Aorta (tissue), 5 donors: Measurements from ENCODE around the gene ALS2. TPM values are rescaled to one million over a fixed set of nuclear protein-coding genes. Genes with fewer than 3 reads are reported as not detected.
"Not testable (repeated sequence)": the region's sequence is repeated elsewhere in the genome, so short reads cannot be mapped to it uniquely, and the experiment has no call there.

Experiments used
- ATAC-seq: fragments of 200-7000 bp; cut with Tn5 transposase; one replicate; pipeline ENCODE4 v1.9.1; 2022; ENCODE audit warnings: moderate library complexity; ENCODE audit not compliant: low FRiP score
- DNase-seq, 2 donors: peaks; one replicate each; pipeline ENCODE4 v3.0.0-alpha.2; 2020
- H3K27ac ChIP-seq, 2 donors: one replicate each; pipeline ENCODE4 v1.5.1; 2013; ENCODE audit warnings: low read length in 2 of 2, mild to moderate bottlenecking in 2 of 2, moderate library complexity in 2 of 2, control low read depth in 1 of 2, inconsistent platforms in 1 of 2, low read depth in 1 of 2
- H3K27me3 ChIP-seq, 2 donors: one replicate each; pipeline ENCODE4 v1.6.1; 2013; ENCODE audit warnings: control low read depth in 1 of 2, low read length in 1 of 2, mild to moderate bottlenecking in 1 of 2, moderate library complexity in 1 of 2; ENCODE audit not compliant: insufficient read depth in 2 of 2, control insufficient read depth in 1 of 2
- H3K36me3 ChIP-seq, 2 donors: one replicate each; pipeline ENCODE4 v1.6.1; 2013; ENCODE audit warnings: control low read depth in 1 of 2, low read length in 1 of 2, mild to moderate bottlenecking in 1 of 2; ENCODE audit not compliant: insufficient read depth in 2 of 2, control insufficient read depth in 1 of 2
- H3K4me1 ChIP-seq, 2 donors: one replicate each; pipeline ENCODE4 v1.6.1; 2013; ENCODE audit warnings: low read length in 2 of 2, control low read depth in 1 of 2, mild to moderate bottlenecking in 1 of 2, moderate library complexity in 1 of 2; ENCODE audit not compliant: insufficient read depth in 2 of 2, control insufficient read depth in 1 of 2
- H3K4me3 ChIP-seq, 2 donors: one replicate each; pipeline ENCODE4 v1.5.1; 2013; ENCODE audit warnings: low read length in 2 of 2, control low read depth in 1 of 2, mild to moderate bottlenecking in 1 of 2
- H3K9me3 ChIP-seq: one replicate; pipeline ENCODE4 v1.6.1; 2013; ENCODE audit warnings: mild to moderate bottlenecking, low read length; ENCODE audit not compliant: control insufficient read depth
- WGBS, 2 donors: extraction: QIAGEN DNeasy Blood & Tissue Kit; methylation state at CpG; one replicate each; pipeline ENCODE4 v1.1.7; 2013; 5-methylcytosine and 5-hydroxymethylcytosine counted together
- intact Hi-C, 2 donors: fragments of 100-400 bp; cut with DNase I; formaldehyde crosslinking; loops; one replicate each; pipeline versions ENCODE4 v1.14.2 to v1.15.0; 2022
- polyA plus RNA-seq, 2 donors: library from polyadenylated mRNA; stranded (reverse); fragments of 200-250 nt; gene quantifications; one replicate each; pipeline ENCODE4 v1.2.3, GENCODE V29; 2013
- total RNA-seq, 2 donors: library from RNA; stranded (reverse); fragmentation: NEBNext Ultra II Directional; extraction: Animal tissue kit (Norgen Biotek cat#: 25700); gene quantifications; one replicate each; pipeline ENCODE4 v1.2.1, GENCODE V29; 2021
- donor health status: healthy with polysubstance abuse.
- donor health status: Bipolar disorder and iron deficiency.
- donor health status: DM: no; HTN: no; CAD: no.
- donor health status: DM: no; HTN: no; CAD: no.
- donor health status: DM: yes; HTN: yes; CAD: no.

The ALS2 gene
- total and polyA plus RNA-seq, 4 donors, result 9.2 to 26.4 (median 17.2) TPM

DNA sequence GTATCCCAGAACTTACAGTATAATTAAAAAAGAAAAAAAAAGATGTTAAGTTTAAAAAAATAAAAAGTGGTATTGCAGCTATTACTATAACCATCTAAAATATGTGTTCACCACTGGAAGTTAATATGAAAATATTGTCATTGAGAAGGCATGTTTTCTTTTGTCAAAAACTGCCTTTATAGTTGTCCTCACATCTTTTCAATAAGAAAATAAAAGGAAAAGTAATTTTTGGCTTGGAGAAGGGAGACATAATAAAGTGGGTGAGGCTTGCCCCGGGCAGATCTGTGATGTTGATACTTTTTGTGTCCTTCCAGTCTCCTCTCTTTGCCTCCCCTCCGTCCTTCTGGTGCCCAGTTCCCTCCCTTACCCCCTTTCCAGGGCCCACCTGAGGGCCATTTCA lies 107.2 kb downstream of the ALS2 start:
- no peak overlapping the region for H3K4me3 ChIP-seq
- no peaks in the 10 kb centered on the region for H3K27me3 ChIP-seq
- H3K36me3 ChIP-seq, result no peaks in the 10 kb centered on the region
- peaks cover 2% of the 10 kb centered on the region for H3K9me3 ChIP-seq
- 22 to 32% methylated on average over 2 of the region's 2 CpGs for WGBS, 2 donors
- ATAC-seq, result no peak
- H3K4me1 ChIP-seq, result peaks cover 0 to 3% of the 10 kb centered on the region in 2 donors
- no peak overlapping the region for H3K27ac ChIP-seq
- DNase-seq, result no peak
- intact Hi-C loops, result no loop called here

GRCh38 chr2:201671205-201671604 lies 109.5 kb downstream of the ALS2 start:
- H3K27ac ChIP-seq, H3K27me3 ChIP-seq, intact Hi-C loops, ATAC-seq, DNase-seq, H3K36me3 ChIP-seq, H3K4me3 ChIP-seq, H3K4me1 ChIP-seq, H3K9me3 ChIP-seq: not testable (repeated sequence)
- WGBS, 2 donors, result 57 to 60% methylated on average over 4 of the region's 4 CpGs

GRCh38 chr2:201669865-201670264 lies 110.9 kb downstream of the ALS2 start:
- Histone ChIP-seq H3K4me3 (no peak overlapping the region), H3K27ac (no peak overlapping the region), H3K36me3 (no peaks in the 10 kb centered on the region), H3K27me3 (no peaks in the 10 kb centered on the region), H3K4me1 (peaks cover 0 to 3% of the 10 kb centered on the region in 2 donors), H3K9me3 (peaks cover 2% of the 10 kb centered on the region)
- WGBS, 2 donors, result 94 to 96% methylated on average over 1 of the region's 1 CpG
- no peak for ATAC-seq
- intact Hi-C loops, result no loop called here
- DNase-seq, result no peak

- Histone ChIP-seq H3K4me1 (no peaks in the 10 kb centered on the region), H3K36me3 (no peaks in the 10 kb centered on the region), H3K9me3 (peaks cover 2% of the 10 kb centered on the region), H3K27me3 (no peaks in the 10 kb centered on the region), H3K4me3 (no peak overlapping the region), H3K27ac (no peak overlapping the region)
- intact Hi-C loops, result no loop called here
- DNase-seq, result no peak
- 57 to 78% methylated on average over 3 of the region's 3 CpGs for WGBS, 2 donors
- no peak for ATAC-seq
Measured at GRCh38 chr2:201668402-201668910, 112.3 kb downstream of the ALS2 start.

- Histone ChIP-seq H3K36me3 (no peaks in the 10 kb centered on the region), H3K27me3 (no peaks in the 10 kb centered on the region), H3K4me1 (no peaks in the 10 kb centered on the region), H3K4me3 (no peak overlapping the region), H3K27ac (no peak overlapping the region), H3K9me3 (peaks cover 2% of the 10 kb centered on the region)
- intact Hi-C loops, result no loop called here
- DNase-seq (no peak), ATAC-seq (no peak)
- 73 to 76% methylated on average over 8 of the region's 8 CpGs for WGBS, 2 donors
Measured at GRCh38 chr2:201664334-201664733, 116.4 kb downstream of the ALS2 start.

DNA sequence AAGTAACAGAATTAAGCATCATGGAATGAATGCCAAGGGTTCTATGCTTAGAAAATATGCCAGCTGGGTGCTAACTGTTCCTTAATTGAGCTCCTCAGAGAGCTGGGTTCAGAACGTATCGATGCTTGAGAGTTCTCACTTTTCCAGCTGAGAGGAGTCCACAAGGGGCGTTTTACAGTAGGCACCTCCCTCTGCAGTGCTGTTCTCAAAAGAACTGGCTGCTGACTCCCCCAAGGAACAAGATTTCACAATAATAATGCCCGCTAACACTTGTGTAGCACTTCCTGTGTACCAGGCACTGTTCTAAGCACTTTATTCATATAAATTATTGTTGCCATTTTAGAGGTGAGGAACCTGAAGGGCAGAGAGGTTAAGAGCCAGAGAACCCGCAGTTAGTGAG lies 119.4 kb downstream of the ALS2 start:
- ATAC-seq, result no peak

DNA sequence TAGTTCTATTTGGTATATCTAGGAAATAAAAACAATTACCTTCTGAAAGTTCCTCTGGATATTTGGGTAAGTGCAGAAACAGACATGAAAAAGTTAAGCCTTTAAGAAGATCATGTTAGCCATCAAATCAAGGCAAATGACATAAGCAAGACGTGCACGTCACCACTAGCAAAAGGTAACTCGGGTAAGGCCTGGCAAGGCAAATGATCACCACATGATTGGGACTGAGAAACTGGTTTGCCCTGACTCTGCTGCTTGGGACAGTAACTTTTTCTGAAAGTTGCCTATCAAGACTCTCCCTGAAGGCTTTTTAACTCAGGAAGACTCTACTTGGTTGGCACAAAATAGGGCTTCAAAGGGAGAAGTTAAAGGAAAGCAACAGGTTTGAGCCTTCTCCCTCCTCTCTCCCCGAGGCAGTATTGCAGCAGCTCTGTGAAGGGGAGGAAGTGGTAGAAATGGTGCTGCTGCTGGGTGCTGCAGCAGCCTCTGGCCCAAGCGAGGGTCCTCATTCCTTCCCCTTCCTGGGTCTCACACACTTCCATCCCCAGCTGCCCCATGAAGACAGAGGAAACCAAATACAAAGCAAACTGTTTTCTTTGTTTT lies 120.3 kb downstream of the ALS2 start:
- H3K4me3 ChIP-seq, result no peak overlapping the region
- WGBS, 2 donors, result 74% methylated on average over 5 of the region's 5 CpGs
- no peak for ATAC-seq
- H3K9me3 ChIP-seq, result no peaks in the 10 kb centered on the region
- intact Hi-C loops, result no loop called here
- no peak for DNase-seq
- no peaks in the 10 kb centered on the region for H3K4me1 ChIP-seq
- H3K36me3 ChIP-seq, result no peaks in the 10 kb centered on the region
- no peaks in the 10 kb centered on the region for H3K27me3 ChIP-seq
- no peak overlapping the region for H3K27ac ChIP-seq

More for the DNA sequence above, 119.4 kb downstream of the ALS2 start:
- H3K27me3 ChIP-seq, result no peaks in the 10 kb centered on the region
- intact Hi-C loops, result no loop called here
- no peak overlapping the region for H3K4me3 ChIP-seq
- H3K9me3 ChIP-seq, result no peaks in the 10 kb centered on the region
- 53 to 55% methylated on average over 5 of the region's 5 CpGs for WGBS, 2 donors
- H3K4me1 ChIP-seq, result no peaks in the 10 kb centered on the region
- no peak overlapping the region for H3K27ac ChIP-seq
- no peak for DNase-seq
- H3K36me3 ChIP-seq, result no peaks in the 10 kb centered on the region

DNA sequence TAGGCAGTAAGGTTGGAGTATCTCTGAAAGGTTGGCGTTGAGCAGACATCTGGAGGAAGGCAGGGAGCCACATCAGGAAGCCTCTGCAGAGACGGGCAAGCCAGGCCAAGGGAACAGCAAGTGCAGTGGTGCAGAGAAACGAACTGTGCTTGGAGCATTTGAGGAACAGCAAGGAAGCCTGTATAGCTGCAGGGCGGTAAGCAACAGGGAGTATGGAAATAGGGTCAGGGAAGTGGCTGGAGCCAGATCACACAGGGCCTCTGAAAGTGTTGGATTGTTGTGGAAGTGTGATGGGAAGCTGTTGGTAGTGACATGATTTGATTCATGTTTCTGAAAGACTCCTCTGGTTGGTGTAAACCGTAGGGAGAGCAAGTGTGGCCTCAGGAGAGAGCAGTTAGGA lies 124.0 kb downstream of the ALS2 start:
- Histone ChIP-seq H3K27me3 (no peaks in the 10 kb centered on the region), H3K4me1 (no peaks in the 10 kb centered on the region), H3K9me3 (no peaks in the 10 kb centered on the region), H3K27ac (no peak overlapping the region), H3K4me3 (no peak overlapping the region), H3K36me3 (no peaks in the 10 kb centered on the region)
- ATAC-seq (no peak), DNase-seq (no peak)
- intact Hi-C loops, result no loop called here
- WGBS, 2 donors, result 87 to 91% methylated on average over 5 of the region's 5 CpGs

- no peaks in the 10 kb centered on the region for H3K4me1 ChIP-seq
- intact Hi-C loops, result no loop called here
- no peak overlapping the region for H3K4me3 ChIP-seq
- no peak overlapping the region for H3K27ac ChIP-seq
- no peaks in the 10 kb centered on the region for H3K27me3 ChIP-seq
- 96 to 99% methylated on average over 11 of the region's 11 CpGs for WGBS, 2 donors
- no peaks in the 10 kb centered on the region for H3K9me3 ChIP-seq
- no peak for DNase-seq
- ATAC-seq, result no peak
- no peaks in the 10 kb centered on the region for H3K36me3 ChIP-seq
Measured at GRCh38 chr2:201656102-201656501, 124.6 kb downstream of the ALS2 start.
